HG02981 (cell line): Measurements from ENCODE around the gene PRKAR2B.
"Not testable (repeated sequence)": the region's sequence is repeated elsewhere in the genome, so short reads cannot be mapped to it uniquely, and the experiment has no call there.

ENCODE experiments used
- ATAC-seq: cut with Tn5 transposase; IDR thresholded peaks from one replicate; pipeline ENCODE4 v1.9.1; 2021; ENCODE audit warnings: mild to moderate bottlenecking, moderate library complexity; ENCODE audit not compliant: unreplicated experiment

Gene PRKAR2B

DNA sequence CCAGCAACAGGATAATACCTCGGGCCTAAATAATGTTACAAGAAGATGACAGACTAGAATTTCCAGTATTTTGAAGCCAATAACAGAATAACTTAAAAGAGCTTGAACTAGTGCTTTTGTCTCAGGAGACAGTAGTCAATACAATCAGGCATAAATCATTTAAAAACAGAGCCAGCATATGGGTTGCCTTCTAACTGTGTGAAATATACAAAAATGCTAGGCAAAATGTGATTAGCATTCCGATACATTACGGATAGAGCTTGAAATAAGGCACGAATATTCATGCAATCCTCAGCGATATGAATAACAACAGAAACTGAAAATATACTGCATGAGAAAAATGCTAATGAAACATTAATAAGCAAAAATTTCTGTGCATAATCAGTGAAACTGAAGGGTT is 18.3 kb upstream of the PRKAR2B start:
- ATAC-seq: no peak

DNA sequence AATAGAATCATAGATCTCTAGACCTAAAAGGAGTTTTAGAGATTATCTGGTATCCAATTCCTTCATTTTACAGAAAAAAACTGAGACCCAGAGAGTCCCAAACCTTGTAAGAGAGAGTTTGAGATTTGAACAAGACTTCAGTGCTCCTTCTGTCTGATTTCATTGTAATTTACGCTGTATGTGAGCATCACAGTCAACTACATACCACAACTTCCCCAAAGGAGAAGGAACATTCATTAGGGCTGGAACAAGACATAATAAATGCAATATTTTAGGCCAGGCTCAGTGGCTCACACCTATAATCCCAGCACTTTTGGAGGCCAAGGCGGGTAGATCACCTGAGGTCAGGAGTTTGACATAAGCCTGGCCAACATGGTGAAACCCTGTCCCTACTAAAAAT is 17.3 kb upstream of the PRKAR2B start:
- no peak for ATAC-seq

DNA sequence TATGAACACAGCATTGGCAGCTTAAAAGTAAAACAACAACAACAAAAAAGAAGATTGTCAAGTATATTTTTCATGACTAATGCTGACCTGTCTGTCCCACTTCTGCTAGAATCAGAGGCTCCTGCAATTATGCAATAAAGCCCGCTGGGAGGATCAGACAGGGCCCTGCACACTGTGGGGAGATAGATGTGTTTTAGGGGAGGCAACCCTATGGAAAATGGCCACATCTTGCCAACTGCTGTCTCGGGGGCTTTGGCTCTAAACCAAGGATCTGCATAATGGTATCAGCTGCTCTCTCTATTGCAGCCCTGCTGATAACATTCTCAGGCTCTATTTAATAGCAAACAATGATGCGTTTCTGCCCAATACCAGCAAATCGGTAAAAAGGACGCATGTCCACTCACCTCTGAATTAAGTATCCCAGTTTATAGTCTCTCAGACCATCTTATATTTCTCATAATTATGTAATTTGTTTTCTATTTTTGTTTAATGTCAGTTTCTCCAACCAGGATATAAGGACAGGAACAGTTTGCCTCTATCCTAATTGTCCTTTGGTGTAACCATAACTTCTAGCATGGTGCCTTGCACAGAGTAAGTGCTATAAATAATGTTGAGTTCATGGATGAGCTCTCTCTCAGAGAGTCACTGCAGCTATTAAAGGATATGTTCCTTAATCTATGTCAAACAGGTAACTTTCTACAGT is 15.3 kb upstream of the PRKAR2B start:
- no peak for ATAC-seq

DNA sequence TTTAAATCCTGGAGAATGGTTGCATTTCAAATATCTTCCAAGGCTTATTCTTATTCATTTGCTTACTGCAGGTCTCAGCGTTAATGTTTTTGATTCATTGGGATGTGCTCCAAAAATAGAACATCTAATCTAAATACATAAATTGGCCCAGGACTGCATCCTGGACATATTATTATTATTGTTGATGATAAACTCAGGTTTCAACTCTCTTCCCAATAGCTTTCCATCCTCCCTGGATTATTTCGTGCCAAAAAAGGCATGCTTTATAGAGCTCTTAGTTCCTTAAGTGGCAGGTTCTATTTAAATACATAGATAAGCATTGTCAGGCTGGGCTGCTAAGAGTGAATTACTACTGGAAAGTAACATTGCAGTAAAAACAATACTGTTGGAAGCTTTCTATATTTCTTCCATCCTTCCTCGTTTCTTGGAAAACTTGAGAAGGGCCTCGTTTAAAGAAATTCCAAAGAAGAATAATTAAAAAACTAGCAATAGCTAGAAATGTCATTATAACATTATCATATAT is 14.7 kb upstream of the PRKAR2B start:
- ATAC-seq: no peak

DNA sequence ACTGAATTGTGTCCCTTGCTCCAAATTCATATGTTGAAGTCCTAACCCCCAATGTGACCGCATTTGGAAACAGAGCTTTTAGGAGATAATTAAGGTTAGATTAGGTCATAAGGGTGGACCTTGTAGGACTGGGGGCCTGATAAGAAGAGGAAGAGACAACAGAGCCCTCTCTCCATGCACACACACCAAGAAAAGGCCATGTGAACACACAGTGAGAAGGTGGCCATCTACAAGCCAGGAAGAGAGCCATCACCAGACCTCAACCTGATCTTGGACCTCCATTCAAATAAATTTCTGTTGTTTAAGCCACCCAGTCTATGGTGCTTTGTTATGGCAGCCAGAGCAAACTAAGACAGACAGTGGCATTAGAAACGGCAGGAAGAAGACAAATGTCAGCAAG is 12.5 kb upstream of the PRKAR2B start:
- ATAC-seq: no peak

DNA sequence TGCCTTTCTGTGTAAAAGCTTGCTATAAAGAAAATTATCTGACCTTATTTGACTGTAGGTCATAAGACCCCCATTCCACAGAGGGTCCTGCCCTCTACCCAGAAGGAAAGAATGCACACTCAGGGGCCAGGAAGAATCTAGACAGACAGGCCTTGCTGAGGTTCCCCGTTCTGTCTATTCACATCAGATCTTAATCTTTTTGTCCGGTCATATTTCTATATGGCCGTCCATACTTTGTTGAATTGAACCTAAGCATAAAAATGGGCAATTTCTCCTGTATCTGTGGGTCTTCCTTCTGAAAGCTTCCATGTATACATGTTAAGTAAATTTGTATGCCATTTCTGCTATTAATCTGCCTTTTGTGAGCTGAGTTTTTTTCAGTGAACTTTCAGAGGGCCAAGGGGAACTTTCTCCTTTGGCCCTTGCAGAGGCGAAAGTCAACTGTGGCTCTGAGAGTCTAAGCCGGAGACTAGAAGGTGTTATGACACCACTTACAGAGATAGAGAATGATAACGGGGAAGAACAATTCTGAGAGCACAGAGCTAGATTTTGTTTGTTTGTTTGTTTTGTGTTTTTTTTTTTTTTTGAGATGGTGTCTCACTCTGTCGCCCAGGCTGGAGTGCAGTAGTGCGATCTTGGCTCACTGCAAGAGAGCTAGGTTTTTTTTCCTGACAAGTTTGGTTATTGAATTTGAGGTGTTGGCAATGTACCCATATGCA is 11.6 kb upstream of the PRKAR2B start:
- no peak for ATAC-seq

DNA sequence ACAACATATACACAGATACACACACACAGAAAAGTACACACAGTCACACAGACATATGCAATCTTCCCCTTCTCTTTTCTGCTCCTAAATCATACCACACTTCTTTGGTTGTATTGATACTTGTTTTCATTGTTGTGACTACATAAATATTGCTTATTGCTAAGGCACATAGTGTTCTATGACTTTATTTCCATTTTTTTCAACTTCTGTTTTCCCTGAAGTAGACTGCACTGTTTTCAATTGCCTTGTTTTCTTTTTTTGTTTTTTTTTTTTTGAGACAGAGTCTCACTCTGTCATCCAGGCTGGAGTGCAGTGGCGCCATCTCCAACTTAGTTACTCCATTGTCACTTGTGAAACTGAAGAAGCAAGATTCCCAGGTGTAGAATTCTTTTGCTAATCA is 10.0 kb upstream of the PRKAR2B start:
- ATAC-seq: no peak

DNA sequence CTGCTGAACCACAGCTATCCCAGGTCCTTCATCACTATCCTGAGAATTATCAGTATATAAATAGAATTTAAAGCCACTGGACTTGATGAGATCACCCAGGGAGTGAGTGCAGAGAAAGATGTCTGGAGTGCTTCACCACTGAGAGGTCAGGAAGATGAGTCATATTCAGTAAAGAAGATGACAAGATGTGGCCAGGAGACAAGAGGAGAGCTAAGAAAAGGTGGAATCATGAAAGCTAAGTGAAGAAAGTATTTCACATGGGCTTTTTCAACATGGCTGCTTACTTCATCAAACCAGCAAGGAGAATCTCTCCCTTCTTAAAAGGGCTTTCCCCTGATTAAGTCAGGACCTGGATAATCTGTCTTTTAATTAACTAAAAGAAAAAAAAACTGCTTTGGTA is 9.1 kb upstream of the PRKAR2B start:
- no peak for ATAC-seq

DNA sequence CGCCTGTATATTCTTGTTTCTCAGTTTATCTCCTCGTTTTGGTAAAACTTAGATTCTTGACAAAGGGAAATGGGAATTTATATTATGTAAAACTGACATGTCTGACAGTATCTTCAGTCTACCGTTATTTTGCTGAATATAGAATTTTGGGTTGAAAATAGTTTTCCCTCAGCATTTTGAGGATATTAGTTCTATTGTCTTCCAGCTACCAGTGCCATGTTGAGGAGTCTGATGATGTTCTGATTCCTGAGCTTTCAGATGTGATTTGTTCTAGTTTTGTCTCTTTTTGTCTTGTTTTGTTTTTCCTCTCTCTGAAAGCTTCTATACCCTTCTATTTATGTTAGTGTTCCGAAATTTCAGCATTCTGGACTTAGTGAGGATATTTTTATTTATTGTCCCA is 8.0 kb upstream of the PRKAR2B start:
- no peak for ATAC-seq

DNA sequence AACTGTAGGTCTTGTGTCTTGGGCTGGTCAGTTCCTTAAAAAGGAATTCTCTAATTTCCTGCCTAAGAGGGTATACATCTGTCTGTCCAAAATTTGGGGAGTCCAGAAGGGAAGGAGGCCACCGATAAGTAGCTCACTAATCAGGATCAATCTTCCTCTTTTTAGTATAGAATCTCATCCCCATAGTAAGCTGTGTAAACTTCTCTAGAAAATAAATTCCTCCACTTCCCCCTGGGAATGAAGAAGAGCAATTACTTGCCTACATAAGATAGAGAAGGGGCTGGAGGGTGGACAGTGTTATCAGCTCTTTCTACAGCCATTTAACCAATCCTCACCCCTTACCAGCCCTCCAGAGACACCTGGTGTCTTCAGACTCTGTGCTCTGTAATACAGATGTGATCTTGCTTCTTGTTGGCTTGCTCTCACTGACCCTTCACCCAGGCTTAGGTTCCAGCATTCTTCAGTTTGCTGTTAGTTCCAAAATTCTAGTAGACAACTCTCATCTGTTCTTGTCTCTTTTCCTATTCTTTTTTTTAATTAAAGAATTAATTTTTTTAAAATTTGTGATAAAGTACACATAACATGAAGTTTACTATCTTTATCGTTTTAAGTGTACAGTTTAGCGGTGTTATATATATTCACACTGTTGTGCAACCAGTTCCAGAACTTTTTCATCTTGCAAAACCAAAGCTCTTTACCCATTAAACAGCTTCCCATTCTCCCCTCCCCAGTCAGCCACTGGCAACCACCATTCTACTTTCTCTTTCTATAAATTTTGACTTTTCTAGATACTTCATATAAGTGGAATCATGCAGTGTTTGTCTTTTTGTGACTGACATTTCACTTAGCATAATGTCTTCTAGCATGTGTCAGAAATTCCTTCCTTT is 6.5 kb upstream of the PRKAR2B start:
- no peak for ATAC-seq

DNA sequence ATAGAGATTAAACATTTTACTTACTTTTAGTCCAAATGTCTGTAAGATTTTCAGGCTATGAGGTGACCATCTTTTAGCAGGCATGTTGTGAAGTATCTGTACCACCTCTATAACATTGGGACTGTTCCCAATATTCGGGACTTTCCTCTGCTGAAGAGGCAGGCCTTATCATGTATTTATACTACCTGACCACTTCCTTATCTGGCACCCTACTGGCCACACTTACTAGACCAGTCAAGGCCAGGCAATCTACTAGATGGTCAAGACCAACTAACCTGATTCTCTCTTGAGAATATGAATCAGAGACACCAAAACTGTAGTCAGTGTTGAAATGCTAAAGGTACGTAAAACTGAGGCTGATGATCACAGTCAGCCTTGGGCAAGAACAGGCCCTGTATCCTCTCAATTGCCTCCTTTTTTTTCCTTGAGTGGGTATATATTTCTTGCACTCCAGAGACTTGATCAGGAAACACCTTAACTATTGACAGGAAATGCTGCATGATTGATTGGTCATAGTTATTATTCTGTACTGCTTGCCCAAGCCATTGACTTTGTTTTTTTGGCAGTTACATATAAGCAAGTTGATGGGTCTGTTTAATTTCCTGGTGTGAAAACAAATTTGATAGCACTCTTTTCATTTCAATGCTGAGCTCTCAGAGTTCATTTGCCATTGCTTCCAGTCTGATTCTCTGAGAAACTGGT is 5.2 kb upstream of the PRKAR2B start:
- ATAC-seq: no peak

DNA sequence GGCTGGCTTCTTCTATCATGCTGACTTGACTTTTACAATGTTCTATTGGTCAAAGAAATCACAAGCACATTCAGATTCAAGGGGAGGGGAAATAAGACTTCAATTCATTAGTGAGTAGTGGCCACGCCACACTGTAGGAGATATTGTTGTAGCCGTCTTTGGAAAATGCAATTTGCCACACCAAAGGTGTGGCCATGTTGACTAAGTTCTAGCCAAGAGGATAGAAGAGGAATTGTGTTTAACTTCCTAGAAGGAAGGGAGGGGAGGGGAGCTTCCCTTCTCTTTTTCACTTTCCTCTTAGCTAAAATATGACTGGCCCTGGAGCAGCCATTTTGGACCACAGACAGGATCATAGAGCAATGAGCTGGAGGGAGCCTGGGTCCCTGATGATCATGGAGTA is 3.4 kb upstream of the PRKAR2B start:
- ATAC-seq: no peak

DNA sequence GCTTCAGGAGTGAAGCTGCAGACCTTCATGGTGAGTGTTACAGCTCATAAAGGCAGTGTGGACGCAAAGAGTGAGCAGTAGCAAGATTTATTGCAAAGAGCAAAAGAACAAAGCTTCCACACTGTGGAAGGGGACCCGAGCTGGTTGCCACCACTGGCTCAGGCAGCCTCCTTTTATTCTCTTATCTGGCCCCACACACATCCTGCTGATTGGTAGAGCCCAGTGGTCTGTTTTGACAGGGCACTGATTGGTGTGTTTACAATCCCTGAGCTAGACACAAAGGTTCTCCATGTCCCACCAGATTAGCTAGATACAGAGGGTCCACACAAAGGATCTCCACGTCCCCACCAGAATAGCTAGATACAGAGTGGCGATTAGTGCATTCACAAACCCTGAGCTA is 2.7 kb upstream of the PRKAR2B start:
- ATAC-seq: not testable (repeated sequence)

DNA sequence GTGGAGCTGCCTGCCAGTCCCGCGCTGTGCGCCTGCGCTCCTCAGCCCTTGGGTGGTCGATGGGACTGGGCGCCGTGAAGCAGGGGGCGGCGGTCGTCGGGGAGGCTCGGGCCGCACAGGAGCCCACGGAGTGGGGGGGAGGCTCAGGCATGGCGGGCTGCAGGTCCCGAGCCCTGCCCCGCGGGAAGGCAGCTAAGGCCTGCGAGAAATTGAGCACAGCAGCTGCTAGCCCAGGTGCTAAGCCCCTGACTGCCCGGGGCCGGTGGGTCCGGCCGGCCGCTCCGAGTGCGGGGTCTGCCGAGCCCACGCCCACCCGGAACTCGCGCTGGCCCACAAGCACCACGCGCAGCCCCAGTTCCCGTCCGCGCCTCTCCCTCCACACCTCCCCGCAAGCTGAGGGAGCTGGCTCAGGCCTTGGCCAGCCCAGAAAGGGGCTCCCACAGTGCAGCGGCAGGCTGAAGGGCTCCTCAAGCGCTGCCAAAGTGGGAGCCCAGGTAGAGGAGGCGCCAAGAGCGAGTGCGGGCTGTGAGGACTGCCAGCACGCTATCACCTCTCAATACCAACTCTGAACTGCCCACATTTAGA is 2.1 kb upstream of the PRKAR2B start:
- ATAC-seq: not testable (repeated sequence)

DNA sequence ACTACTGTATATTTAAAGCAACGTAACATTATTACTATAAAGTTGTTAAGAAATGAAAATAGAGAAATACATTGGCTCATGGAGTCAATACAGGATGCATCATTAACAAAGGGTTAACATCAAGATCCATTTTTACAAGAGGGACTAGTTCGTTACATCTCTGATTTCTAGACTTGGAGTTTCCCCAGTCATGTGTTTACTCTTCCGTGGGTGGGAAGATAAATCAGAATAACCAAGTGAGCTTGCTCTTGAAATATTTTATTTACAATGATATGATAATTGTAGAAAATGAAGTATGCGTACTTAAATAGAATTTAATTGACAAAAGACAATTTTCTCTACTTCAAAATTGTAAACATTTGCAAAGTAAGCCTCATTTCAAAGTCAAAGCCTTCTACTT is 1.0 kb upstream of the PRKAR2B start:
- ATAC-seq: no peak

DNA sequence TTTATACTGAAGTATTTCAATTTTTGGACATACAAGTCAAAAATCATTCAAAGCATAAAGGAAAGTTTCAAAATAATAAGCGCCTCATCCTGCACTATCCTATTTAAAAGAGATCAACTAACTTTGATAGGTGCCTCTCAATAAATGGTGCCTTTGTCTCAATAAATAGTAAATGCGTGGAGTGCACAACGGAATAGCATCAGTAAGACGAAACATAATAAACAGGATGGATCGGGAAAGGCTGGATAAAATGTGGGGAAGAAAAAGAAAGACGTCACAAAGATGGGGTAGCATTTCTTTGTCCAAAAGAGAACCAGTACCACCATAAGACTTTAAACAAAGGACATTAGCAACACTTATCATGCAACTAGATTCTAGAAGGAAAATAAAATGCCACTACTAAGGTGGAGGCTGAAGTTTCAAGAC is 571 bp upstream of the PRKAR2B start:
- peak; percentile 14 for ATAC-seq

DNA sequence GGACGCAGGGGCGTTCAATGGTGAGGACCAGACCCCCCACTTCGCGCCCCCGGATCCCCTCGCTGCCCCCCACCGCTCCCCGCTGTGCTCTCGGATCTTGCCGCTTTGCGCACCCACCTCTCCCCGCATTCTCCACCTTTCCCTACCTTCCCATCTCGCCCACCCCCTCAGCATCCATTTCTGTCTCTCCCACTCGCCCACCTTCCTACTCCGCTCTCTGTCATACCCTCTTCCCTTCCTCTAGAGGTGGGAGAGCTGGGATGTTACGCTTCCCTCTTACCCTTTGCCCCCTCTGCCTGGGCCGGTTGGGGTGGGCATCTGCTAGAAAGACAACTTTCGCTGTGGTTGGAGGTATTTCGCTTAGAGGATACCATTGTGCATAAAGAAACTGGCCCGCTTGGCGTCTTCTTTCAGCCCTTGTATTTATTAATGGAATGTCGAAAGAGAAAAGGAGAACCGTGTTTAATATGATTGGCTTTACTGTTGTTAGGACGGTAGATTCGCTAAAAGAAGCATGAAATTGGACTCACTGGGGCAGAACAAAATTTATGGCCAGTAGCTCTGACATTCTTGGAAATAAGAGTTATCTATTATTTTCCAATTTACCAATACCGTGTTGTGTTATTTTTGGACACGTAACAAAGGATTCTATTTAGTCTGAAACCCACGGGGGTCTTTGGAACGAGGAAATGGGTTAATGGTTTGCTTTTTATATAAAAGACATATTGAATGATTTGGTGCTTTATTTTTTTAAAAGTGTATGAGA is 873 bp downstream of the PRKAR2B start:
- ATAC-seq: no peak

DNA sequence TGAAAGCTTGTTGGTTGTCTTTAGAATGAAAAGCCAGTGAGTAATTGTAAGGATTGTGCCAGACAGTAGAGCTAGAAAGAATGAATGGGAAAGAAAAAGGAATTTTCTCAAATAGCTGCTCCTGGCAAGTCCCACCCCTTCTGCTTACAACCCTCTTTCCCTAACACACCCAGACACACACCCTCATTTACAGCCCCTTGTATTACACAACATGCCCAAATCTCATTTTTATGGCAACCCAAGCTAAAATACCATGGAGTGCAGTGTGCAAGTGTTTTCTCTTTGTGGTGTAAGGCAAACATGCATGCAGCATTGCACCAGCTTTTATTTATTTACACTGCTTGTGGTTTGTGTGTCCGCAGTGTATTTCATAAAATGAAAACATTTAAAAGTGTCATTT is 1.5 kb downstream of the PRKAR2B start:
- no peak for ATAC-seq

DNA sequence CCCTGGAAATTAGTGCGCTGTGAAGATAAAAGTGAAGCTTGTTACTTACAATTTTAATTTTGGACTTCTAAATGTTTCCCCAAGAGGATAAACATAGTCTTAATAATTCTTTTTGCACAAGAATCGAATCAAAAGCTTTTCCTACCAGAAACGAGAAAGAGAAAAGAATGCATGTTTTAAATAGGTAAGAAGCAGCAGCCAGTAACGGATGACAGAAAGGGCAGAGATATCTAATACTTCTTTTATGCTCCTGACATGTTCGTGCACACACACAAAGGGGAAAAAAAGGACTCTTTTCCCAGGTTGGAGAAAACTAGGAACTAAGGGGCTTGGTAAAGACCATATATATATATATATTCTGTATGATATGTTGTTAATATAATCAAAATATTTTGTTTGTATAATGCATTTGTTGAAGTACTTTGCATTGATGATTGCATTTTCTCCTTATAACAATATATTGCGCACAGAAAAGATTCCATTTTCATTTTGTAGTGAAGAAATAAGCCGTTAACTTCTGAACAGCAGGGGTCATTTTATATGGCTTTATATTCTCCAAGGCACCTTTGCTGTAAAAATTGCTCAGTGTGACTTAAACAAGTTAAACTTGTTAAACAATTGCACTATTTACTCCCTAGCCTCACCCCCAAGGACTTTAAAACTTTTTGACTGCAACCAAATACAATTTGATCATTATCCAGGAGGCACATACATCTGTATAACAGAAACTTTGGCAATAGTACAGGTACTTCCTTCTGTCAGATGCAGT is 2.2 kb downstream of the PRKAR2B start:
- no peak for ATAC-seq
